RWPE2 (cell line): ENCODE measurements around the gene KLF11.

Experiments used
- ATAC-seq: fragments of 200-7000 bp; cut with Tn5 transposase; 3 replicates; pipeline ENCODE4 v1.9.1; 2021; ENCODE audit warnings: low read depth
- DNase-seq: peaks from one replicate; pipeline ENCODE4 v3.0.0-alpha.2; 2020; ENCODE audit warnings: low spot score
- H3K27ac ChIP-seq: fragments of 450-650 bp; 2 replicates; pipeline ENCODE4 v1.5.1; 2017; ENCODE audit warnings: mild to moderate bottlenecking; ENCODE audit not compliant: poor library complexity, severe bottlenecking
- H3K27me3 ChIP-seq: fragments of 250-450 bp; sonication (Bioruptor Pico); 2 replicates; pipeline ENCODE4 v1.5.1; 2021; ENCODE audit warnings: mild to moderate bottlenecking, moderate library complexity; ENCODE audit not compliant: insufficient read depth, poor library complexity, severe bottlenecking
- H3K36me3 ChIP-seq: fragments of 250-450 bp; sonication (Bioruptor Pico); 2 replicates; pipeline ENCODE4 v1.5.1; 2020; ENCODE audit warnings: low read depth, mild to moderate bottlenecking, moderate library complexity
- H3K4me1 ChIP-seq: fragments of 250-450 bp; sonication (Bioruptor Pico); 2 replicates; pipeline ENCODE4 v1.5.1; 2021; ENCODE audit warnings: mild to moderate bottlenecking, moderate library complexity; ENCODE audit not compliant: insufficient read depth, poor library complexity, severe bottlenecking
- H3K4me3 ChIP-seq: fragments of 250-450 bp; sonication (Bioruptor Pico); 2 replicates; pipeline ENCODE4 v1.5.1; 2021; ENCODE audit warnings: mild to moderate bottlenecking, moderate library complexity; ENCODE audit not compliant: severe bottlenecking
- H3K9me3 ChIP-seq: fragments of 250-450 bp; sonication (Bioruptor Pico); 2 replicates; pipeline ENCODE4 v1.5.1; 2021; ENCODE audit warnings: mild to moderate bottlenecking, moderate library complexity; ENCODE audit not compliant: severe bottlenecking
- TF ChIP-seq, protein P1 (sequence below): fragments of 450-650 bp; IDR thresholded peaks from one replicate; pipeline ENCODE4 v1.5.1; 2017; ENCODE audit warnings: mild to moderate bottlenecking, moderate library complexity; ENCODE audit not compliant: poor library complexity, severe bottlenecking

Gene KLF11

GRCh38 chr2:10031886-10032745, 11.2 kb upstream of the KLF11 start:
- H3K4me1 ChIP-seq: no peaks in the 10 kb centered on the region
- no peak for ATAC-seq
- H3K27me3 ChIP-seq: no peaks in the 10 kb centered on the region
- TF ChIP-seq, protein P1, sequence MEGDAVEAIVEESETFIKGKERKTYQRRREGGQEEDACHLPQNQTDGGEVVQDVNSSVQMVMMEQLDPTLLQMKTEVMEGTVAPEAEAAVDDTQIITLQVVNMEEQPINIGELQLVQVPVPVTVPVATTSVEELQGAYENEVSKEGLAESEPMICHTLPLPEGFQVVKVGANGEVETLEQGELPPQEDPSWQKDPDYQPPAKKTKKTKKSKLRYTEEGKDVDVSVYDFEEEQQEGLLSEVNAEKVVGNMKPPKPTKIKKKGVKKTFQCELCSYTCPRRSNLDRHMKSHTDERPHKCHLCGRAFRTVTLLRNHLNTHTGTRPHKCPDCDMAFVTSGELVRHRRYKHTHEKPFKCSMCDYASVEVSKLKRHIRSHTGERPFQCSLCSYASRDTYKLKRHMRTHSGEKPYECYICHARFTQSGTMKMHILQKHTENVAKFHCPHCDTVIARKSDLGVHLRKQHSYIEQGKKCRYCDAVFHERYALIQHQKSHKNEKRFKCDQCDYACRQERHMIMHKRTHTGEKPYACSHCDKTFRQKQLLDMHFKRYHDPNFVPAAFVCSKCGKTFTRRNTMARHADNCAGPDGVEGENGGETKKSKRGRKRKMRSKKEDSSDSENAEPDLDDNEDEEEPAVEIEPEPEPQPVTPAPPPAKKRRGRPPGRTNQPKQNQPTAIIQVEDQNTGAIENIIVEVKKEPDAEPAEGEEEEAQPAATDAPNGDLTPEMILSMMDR: no peak
- DNase-seq: no peak
- no peaks in the 10 kb centered on the region for H3K9me3 ChIP-seq
- no peak overlapping the region for H3K27ac ChIP-seq
- H3K36me3 ChIP-seq: no peaks in the 10 kb centered on the region
- no peak overlapping the region for H3K4me3 ChIP-seq

GRCh38 chr2:10032746-10033105, 10.6 kb upstream of the KLF11 start:
- peaks cover 4% of the 10 kb centered on the region for H3K4me1 ChIP-seq
- ATAC-seq: no peak
- H3K36me3 ChIP-seq: no peaks in the 10 kb centered on the region
- no peak overlapping the region for H3K4me3 ChIP-seq
- TF ChIP-seq, protein P1: no peak
- no peak overlapping the region for H3K27ac ChIP-seq
- no peaks in the 10 kb centered on the region for H3K9me3 ChIP-seq
- DNase-seq: no peak
- H3K27me3 ChIP-seq: no peaks in the 10 kb centered on the region

DNA sequence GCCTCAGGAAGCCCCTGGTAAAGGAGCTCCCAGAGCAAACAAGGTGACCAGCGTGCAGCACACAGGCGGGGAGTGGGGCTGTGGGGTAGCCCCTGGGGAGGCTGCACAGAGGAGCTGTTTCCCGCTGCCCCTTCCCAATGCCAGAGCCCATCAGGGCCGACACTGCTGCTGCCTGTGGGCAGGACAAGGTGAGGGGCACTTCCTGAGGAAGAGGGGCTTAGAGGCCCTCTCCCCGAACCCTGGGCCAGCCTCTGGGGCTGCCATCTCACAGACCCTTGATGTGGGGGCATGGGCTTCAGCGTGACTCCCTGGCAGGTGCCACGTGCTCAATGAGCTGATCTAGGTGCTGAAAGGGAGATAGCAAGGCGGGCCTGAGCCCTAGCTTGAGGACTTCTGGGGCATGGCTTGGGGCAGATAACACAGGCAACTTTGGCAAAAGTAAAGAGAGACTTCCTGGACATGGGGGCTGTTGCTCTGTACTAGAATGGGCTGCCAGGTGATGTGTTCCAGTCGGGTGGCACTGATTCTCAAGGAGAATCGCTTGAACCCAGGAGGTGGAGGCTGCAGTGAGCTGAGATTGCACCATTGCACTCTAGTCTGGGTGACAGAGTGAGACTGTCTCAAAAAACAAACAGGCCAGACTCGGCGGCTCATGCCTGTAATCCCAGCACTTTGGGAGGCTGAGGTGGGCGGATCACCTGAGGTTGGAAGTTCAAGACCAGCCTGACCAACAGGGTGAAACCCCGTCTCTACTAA, 9.9 kb upstream of the KLF11 start:
- ATAC-seq: no peak
- Histone ChIP-seq H3K4me3 (no peak overlapping the region), H3K9me3 (no peaks in the 10 kb centered on the region), H3K36me3 (no peaks in the 10 kb centered on the region), H3K27ac (no peak overlapping the region), H3K27me3 (no peaks in the 10 kb centered on the region), H3K4me1 (peaks cover 4% of the 10 kb centered on the region)
- TF ChIP-seq, protein P1: no peak
- DNase-seq: no peak

GRCh38 chr2:10034333-10035052, 8.9 kb upstream of the KLF11 start:
- no peak overlapping the region for H3K27ac ChIP-seq
- ATAC-seq (no peak), DNase-seq (no peak)
- no peak overlapping the region for H3K4me3 ChIP-seq
- TF ChIP-seq, protein P1: no peak
- H3K9me3 ChIP-seq: no peaks in the 10 kb centered on the region
- peaks cover 4% of the 10 kb centered on the region for H3K4me1 ChIP-seq
- H3K36me3 ChIP-seq: no peaks in the 10 kb centered on the region
- H3K27me3 ChIP-seq: no peaks in the 10 kb centered on the region
